ENCODE results near the gene TMPRSS13.
"Not testable (repeated sequence)": the region's sequence is repeated elsewhere in the genome, so short reads cannot be mapped to it uniquely, and the experiment has no call there.

Gene TMPRSS13

GRCh38 chr11:117950301-117950700 lies 21.1 kb upstream of the TMPRSS13 start:
- peak; percentile 61 for DNase-seq

GRCh38 chr11:117949062-117949461 lies 19.9 kb upstream of the TMPRSS13 start:
- DNase-seq = no peak

- DNase-seq = not testable (repeated sequence)
These were observed 19.3 kb upstream of the TMPRSS13 start for GRCh38 chr11:117948466-117948865.

- not testable (repeated sequence) for DNase-seq
These were observed 18.5 kb upstream of the TMPRSS13 start for GRCh38 chr11:117947751-117948150.

GRCh38 chr11:117946842-117947526 lies 17.8 kb upstream of the TMPRSS13 start:
- peak; percentile 86 for DNase-seq

GRCh38 chr11:117946156-117946841 lies 17.1 kb upstream of the TMPRSS13 start:
- no peak for DNase-seq

GRCh38 chr11:117945047-117945810 lies 16.0 kb upstream of the TMPRSS13 start:
- DNase-seq = no peak

- DNase-seq = no peak
These were observed 15.4 kb upstream of the TMPRSS13 start for GRCh38 chr11:117944554-117944953.

- DNase-seq = no peak
These were observed 12.9 kb upstream of the TMPRSS13 start for GRCh38 chr11:117941976-117942654.

GRCh38 chr11:117941163-117941707 lies 12.0 kb upstream of the TMPRSS13 start:
- no peak for DNase-seq

GRCh38 chr11:117940736-117941135 lies 11.5 kb upstream of the TMPRSS13 start:
- DNase-seq = no peak

GRCh38 chr11:117936973-117937372 lies 7.8 kb upstream of the TMPRSS13 start:
- DNase-seq = no peak

GRCh38 chr11:117934526-117935307 lies 5.5 kb upstream of the TMPRSS13 start:
- DNase-seq = peak; percentile 14

GRCh38 chr11:117933930-117934329 lies 4.7 kb upstream of the TMPRSS13 start:
- DNase-seq = peak; percentile 11

GRCh38 chr11:117933475-117933874 lies 4.3 kb upstream of the TMPRSS13 start:
- DNase-seq = no peak

- no peak for DNase-seq
These were observed 3.7 kb upstream of the TMPRSS13 start for GRCh38 chr11:117932947-117933346.

- DNase-seq = peak; percentile 15
These were observed 3.2 kb upstream of the TMPRSS13 start for GRCh38 chr11:117932426-117932825.

- DNase-seq = peak; percentile 45
These were observed 2.8 kb upstream of the TMPRSS13 start for GRCh38 chr11:117931971-117932370.

- no peak for DNase-seq
These were observed 2.2 kb upstream of the TMPRSS13 start for GRCh38 chr11:117931331-117931950.

- DNase-seq = no peak
These were observed 1.6 kb upstream of the TMPRSS13 start for GRCh38 chr11:117930668-117931330.
